Fibroblast of skin of right quadriceps (primary cell): ENCODE data around the gene CCDC154.

Source experiments
- DNase-seq: peaks from one replicate; pipeline ENCODE4 v3.0.0-alpha.2; 2013

CCDC154 gene

GRCh38 chr16:1414532-1415260 lies 29.7 kb downstream of the CCDC154 start, which contains the start of gene UNKL:
TSS of gene UNKL (minus strand) at chr16:1414704. CDS start at chr16:1414691, 13 bp downstream.
- peak; percentile 52 for DNase-seq

GRCh38 chr16:1413684-1414531 lies 30.4 kb downstream of the CCDC154 start:
- peak; percentile 50 for DNase-seq

- no peak for DNase-seq
Measured at GRCh38 chr16:1412847-1413246, 31.5 kb downstream of the CCDC154 start.

DNA sequence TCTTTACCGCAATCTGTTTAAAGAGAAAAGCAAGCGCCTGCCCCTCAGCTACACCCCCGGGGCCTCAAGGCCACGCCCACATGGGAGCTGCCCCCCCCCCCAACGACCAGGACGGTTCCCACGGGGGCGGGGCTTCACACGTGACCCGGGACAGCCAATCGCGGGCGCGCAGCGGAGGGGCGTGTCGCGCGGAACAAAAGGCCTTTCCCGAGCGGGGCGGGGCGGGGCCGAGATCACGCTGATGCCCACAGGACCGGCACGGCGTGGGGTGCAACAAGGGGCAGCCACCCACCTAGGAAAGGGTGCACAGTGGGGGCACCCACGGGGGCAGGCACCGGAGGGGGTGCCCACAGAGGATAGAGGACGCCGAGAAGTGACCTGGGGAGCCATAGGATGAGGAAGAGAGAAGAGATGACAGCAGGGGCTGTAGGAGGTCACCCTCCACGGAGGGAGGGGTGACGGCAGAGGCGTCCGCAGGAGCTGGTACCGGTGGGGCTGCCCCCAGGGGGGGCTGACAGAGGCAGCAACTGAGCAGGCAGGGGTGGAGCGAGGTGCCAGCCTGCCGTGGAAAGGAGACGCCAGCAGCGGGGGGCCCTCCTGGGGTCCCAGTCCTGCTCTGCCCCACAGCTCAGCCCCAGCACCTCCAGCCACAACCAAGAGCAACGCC lies 36.1 kb downstream of the CCDC154 start:
- peak; percentile 87 for DNase-seq

DNA sequence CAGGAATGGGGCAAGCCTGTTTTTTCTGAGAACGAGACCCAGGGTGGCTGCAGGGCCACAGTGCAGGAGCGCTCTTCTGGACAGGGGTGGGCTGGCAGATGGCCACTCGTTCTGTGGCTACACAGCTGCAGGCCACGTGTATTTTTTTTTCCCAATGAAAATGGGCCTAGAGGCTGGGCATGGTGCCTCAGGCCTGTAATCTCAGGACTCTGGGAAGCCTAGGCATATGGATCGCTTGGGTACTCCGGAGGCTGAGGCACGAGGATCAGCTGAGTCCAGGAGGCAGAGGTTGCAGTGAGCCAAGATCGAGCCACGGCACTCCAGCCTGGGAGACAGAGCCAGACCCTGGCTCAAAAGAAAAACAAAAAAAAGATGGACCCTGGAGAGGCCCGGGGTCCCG lies 36.6 kb downstream of the CCDC154 start:
- DNase-seq, result no peak

- DNase-seq, result no peak
Measured at GRCh38 chr16:1403733-1404132, 40.6 kb downstream of the CCDC154 start.

- no peak for DNase-seq
Measured at GRCh38 chr16:1403036-1403435, 41.3 kb downstream of the CCDC154 start.

DNA sequence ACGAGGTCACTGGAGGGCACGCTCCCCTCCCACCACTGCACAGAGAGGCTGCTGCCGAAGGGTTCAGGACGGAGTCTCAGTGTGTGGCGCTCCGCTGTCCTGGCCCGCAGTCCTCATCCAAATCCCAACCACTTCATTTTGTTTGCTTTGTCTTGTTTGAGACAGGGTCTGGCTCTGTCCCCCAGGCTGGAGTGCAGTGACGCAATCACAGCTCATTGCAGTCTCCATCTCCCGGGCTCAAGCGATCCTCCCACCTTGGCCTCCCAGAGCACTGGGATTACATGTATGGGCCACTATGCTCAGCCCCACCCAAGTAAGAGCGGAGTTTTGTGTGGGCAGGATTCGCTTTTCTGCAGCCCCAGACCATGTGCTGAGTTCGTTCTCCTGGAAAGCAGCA lies 42.6 kb downstream of the CCDC154 start:
- no peak for DNase-seq

DNA sequence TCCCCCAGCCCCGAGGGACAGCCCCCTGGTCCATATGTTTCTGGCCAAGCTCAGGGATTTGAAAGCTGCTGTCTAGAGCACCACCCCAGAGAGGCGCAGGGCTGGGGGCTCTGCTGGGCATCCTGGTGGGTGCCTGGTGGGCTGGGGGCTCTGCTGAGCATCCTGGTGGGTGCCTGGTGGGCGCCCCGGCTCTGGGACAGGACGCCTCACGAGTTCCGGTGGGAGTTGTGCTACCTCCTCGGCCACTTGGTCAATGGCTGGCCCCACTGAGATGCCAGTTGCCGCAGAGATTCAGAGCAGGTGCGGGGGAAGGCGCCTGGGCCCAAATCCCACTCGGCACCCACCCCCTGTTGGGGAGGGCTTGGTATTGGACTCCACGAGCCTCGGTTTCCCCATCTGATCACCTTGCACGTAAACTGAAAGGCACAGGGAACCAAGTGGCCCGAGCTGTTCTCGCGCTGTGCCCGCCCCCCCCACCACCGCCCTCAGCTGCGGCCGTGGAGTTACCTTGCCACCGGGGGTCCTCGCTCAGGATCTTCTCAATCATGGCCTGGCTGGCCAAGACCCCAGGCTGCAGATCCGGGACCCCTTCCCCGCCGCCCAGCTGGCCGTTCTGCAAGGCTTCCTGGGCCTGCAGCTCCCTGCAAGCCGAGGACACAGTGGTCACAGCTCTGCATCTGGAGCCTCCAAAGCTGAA lies 43.1 kb downstream of the CCDC154 start:
- DNase-seq, result no peak

GRCh38 chr16:1398826-1399581 lies 45.4 kb downstream of the CCDC154 start:
- DNase-seq, result no peak

GRCh38 chr16:1398351-1398750 lies 46.0 kb downstream of the CCDC154 start:
- DNase-seq, result no peak

GRCh38 chr16:1397779-1398178 lies 46.6 kb downstream of the CCDC154 start:
- DNase-seq, result no peak

DNA sequence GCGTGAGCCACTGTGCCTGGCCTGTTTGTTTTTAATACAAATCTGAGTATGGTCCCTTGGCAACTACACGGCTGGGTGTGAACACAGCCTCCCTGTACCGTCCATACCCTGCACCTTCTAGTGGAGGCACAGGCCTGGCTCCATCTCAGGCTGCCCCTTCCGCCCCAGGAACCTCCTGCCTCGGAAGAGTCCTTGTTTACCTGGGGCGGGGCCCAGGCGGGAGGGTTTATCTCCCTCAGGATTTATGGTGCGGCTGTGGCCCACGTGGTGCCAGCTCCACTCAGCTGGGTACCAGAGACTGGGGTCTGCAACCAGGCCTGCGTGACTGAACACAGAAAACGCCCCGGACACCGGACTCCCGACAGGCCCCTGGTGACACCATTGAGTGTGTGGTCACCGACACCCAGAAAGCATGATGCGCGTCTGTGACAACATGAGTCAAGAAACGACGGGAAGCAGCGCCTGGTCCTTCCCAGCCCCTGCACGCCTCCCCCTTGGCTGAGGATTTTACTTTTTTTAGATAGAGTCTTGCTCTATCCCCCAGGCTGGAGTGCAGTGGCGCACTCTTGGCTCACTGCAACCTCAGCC lies 48.8 kb downstream of the CCDC154 start:
- no peak for DNase-seq

DNA sequence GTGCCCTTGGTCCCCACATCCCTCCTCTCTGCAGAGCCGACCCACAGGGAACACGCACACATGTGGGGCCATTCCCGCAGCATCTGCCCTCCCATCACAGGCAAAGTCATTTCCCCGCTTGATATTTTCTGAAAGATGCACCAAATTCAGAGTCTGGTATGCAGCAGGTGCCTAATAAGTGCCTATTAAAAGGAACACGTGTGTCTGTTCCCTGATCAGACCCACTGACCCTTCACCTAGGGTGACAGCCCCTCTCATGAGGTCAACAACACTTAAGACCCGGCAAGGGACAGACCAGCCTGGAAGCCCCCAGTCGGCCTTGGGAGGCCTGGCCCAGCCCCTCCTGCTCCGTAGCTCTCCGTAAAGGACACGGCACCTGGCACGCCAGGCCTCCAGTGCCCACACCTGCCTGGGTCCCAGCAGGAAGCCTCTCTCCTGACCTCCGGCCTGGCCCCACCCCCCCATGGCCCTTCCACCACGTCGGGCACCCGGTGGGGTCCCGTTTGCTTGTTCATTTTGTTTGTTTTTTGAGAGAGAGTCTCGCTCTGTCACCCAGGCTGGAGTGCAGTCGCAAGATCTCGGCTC lies 49.9 kb downstream of the CCDC154 start:
- no peak for DNase-seq

GRCh38 chr16:1393613-1394176 lies 50.7 kb downstream of the CCDC154 start:
- DNase-seq, result no peak

DNA sequence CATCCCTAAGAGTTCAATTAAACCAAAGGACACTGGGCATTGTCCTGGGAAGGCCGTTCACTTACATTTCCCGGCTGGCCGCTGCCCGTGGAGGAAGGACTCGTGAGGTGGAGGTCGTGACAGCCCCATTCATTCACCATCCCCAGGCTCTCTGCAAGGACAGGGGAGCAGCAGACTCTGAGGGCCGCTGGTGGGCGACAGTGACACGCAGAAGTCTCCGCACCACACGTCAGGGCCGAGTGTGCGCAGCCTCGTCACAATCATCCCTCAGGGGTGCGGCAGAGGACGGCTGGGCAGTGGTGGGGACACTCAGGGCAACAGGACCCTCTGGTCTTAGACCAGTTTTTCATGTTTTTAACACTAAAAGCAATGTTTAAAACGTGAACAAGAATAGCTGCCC lies 51.5 kb downstream of the CCDC154 start:
- no peak for DNase-seq

- DNase-seq, result no peak
Measured at GRCh38 chr16:1390239-1390779, 54.0 kb downstream of the CCDC154 start.

GRCh38 chr16:1389762-1390161 lies 54.6 kb downstream of the CCDC154 start:
- DNase-seq, result no peak

DNA sequence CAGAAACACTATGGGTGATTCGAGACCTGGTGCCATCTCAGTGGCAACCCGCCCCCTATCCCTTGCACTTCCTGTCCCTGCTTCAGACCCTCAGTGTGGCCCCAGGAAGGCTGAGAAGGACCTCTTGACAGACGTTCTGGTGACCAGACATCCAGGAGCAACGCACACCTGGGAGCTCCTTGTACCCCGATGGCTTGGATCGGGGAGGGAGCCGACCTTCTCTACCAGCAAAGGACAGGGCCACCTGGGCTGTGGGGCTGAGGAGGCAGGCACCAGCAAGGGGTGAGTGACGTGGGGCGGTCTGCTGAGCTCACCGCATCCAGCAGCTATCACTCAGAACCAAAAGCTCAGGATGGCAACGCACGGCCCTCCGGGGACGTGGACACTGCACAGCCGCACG lies 57.0 kb downstream of the CCDC154 start:
- DNase-seq, result no peak

- DNase-seq, result no peak
Measured at GRCh38 chr16:1385232-1385631, 59.1 kb downstream of the CCDC154 start.
